HG03159 (cell line): Measurements from ENCODE around the gene PCSK5.

Experiments
- ATAC-seq: cut with Tn5 transposase; IDR thresholded peaks from one replicate; pipeline ENCODE4 v1.9.1; 2021; ENCODE audit warnings: mild to moderate bottlenecking, moderate library complexity; ENCODE audit not compliant: unreplicated experiment

Gene PCSK5

GRCh38 chr9:76221423-76221822 lies 330.9 kb downstream of the PCSK5 start:
- no peak for ATAC-seq

- ATAC-seq, result no peak
Observed at GRCh38 chr9:76223749-76224340, 333.4 kb downstream of the PCSK5 start.

GRCh38 chr9:76227156-76227555 lies 336.7 kb downstream of the PCSK5 start:
- ATAC-seq, result no peak

- ATAC-seq, result no peak
Observed at GRCh38 chr9:76231001-76231400, 340.5 kb downstream of the PCSK5 start.

GRCh38 chr9:76232861-76233489 lies 342.5 kb downstream of the PCSK5 start:
- ATAC-seq, result no peak

GRCh38 chr9:76240578-76240977 lies 350.1 kb downstream of the PCSK5 start:
- no peak for ATAC-seq

- ATAC-seq, result no peak
Observed at GRCh38 chr9:76245518-76245917, 355.0 kb downstream of the PCSK5 start.

- no peak for ATAC-seq
Observed at GRCh38 chr9:76246680-76247079, 356.2 kb downstream of the PCSK5 start.

- no peak for ATAC-seq
Observed at GRCh38 chr9:76247426-76247825, 357.0 kb downstream of the PCSK5 start.

GRCh38 chr9:76249309-76249708 lies 358.8 kb downstream of the PCSK5 start:
- no peak for ATAC-seq

GRCh38 chr9:76255781-76256455 lies 365.4 kb downstream of the PCSK5 start:
- ATAC-seq, result no peak

GRCh38 chr9:76257311-76257710 lies 366.8 kb downstream of the PCSK5 start:
- no peak for ATAC-seq

GRCh38 chr9:76266649-76267283 lies 376.3 kb downstream of the PCSK5 start:
- no peak for ATAC-seq

GRCh38 chr9:76267284-76267652 lies 376.8 kb downstream of the PCSK5 start:
- ATAC-seq, result no peak

- ATAC-seq, result no peak
Observed at GRCh38 chr9:76269789-76270188, 379.3 kb downstream of the PCSK5 start.

- ATAC-seq, result no peak
Observed at GRCh38 chr9:76271755-76272154, 381.3 kb downstream of the PCSK5 start.

- no peak for ATAC-seq
Observed at GRCh38 chr9:76289042-76289441, 398.6 kb downstream of the PCSK5 start.

- no peak for ATAC-seq
Observed at GRCh38 chr9:76289703-76290102, 399.2 kb downstream of the PCSK5 start.

GRCh38 chr9:76290555-76290954 lies 400.1 kb downstream of the PCSK5 start:
- ATAC-seq, result no peak

- no peak for ATAC-seq
Observed at GRCh38 chr9:76292246-76292645, 401.8 kb downstream of the PCSK5 start.

GRCh38 chr9:76292658-76293057 lies 402.2 kb downstream of the PCSK5 start:
- ATAC-seq, result no peak

- ATAC-seq, result no peak
Observed at GRCh38 chr9:76294301-76294700, 403.8 kb downstream of the PCSK5 start.
